Stomach (tissue), 9 donors: ENCODE results near the gene STMN1. TPM values are rescaled to one million over a fixed set of nuclear protein-coding genes. Genes with fewer than 3 reads are reported as not detected.
"Not testable (repeated sequence)": the region's sequence is repeated elsewhere in the genome, so short reads cannot be mapped to it uniquely, and the experiment has no call there.

Experiments used
- DNase-seq, 2 donors: peaks; one replicate each; pipeline versions ENCODE4 v3.0.0 to v3.0.0-alpha.2; 2013 to 2019
- H3K27ac ChIP-seq, 5 donors: fragments of 200-600 bp in 4 of 5; sonication (generic) in 4 of 5; one replicate each; pipeline ENCODE4 v1.5.1; 2013 to 2019; ENCODE audit warnings: mild to moderate bottlenecking in 1 of 5, moderate library complexity in 1 of 5
- H3K27me3 ChIP-seq, 3 donors: fragments of 200-600 bp; sonication (generic); one replicate each; pipeline ENCODE4 v1.5.1; 2017 to 2019; ENCODE audit warnings: mixed run types in 1 of 3
- H3K36me3 ChIP-seq, 4 donors: fragments of 200-600 bp; sonication (generic); 1 replicate in 3 of 4; 2 replicates in 1 of 4; pipeline ENCODE4 v1.5.1; 2016 to 2019
- H3K4me1 ChIP-seq, 4 donors: fragments of 200-600 bp; sonication (generic); one replicate each; pipeline ENCODE4 v1.5.1; 2016 to 2019
- H3K4me3 ChIP-seq, 4 donors: fragments of 200-600 bp; sonication (generic) in 3 of 4; one replicate each; pipeline ENCODE4 v1.5.1; 2016 to 2019; ENCODE audit warnings: mild to moderate bottlenecking in 1 of 4
- H3K9me3 ChIP-seq, 4 donors: fragments of 200-600 bp; sonication (generic); one replicate each; pipeline ENCODE4 v1.5.1; 2016 to 2019
- EP300 ChIP-seq: sonication (generic); formaldehyde crosslinking; IDR thresholded peaks from one replicate; pipeline ENCODE4 v1.6.1; 2017; ENCODE audit warnings: antibody characterized with exemption
- POLR2A ChIP-seq, 4 donors: fragments of 450-650 bp; IDR thresholded peaks; one replicate each; pipeline ENCODE4 v1.6.1; 2016; ENCODE audit warnings: antibody characterized with exemption in 4 of 4, control low read depth in 2 of 4, mild to moderate bottlenecking in 1 of 4, moderate library complexity in 1 of 4
- POLR2AphosphoS5 ChIP-seq, 3 donors: sonication (generic); formaldehyde crosslinking; IDR thresholded peaks; one replicate each; pipeline ENCODE4 v1.6.1; 2016; ENCODE audit warnings: antibody characterized with exemption in 3 of 3
- WGBS, 5 donors: extraction: QIAGEN DNeasy Blood & Tissue Kit in 3 of 5; methylation state at CpG; one replicate each; pipeline versions ENCODE4 v1.1.5 to v1.1.7; 2013 to 2018; 5-methylcytosine and 5-hydroxymethylcytosine counted together
- intact Hi-C: fragments of 100-400 bp; cut with DNase I; formaldehyde crosslinking; loops from one replicate; pipeline ENCODE4 v1.15.1; 2023; ENCODE audit warnings: low total_unique reads
- polyA plus RNA-seq, 3 donors: library from polyadenylated mRNA; stranded (reverse); fragments of 200-250 nt; gene quantifications; one replicate each; pipeline ENCODE4 v1.2.3, GENCODE V29; 2013
- total RNA-seq, 5 donors: library from RNA; depleted of rRNA; stranded (reverse); fragments of >200 nt; gene quantifications; one replicate each; pipeline versions ENCODE4 v1.1.0 to v1.2.3, GENCODE V29; 2014 to 2016
- TF ChIP-seq, protein P1 (sequence below), 7 experiments: fragments of 450-650 bp in 4 of 7; fragments of 200-600 bp in 3 of 7; sonication (generic) in 3 of 7; IDR thresholded peaks; one replicate each; pipeline ENCODE4 v1.5.1; 2016 to 2019; ENCODE audit warnings: antibody characterized with exemption in 7 of 7, control low read depth in 2 of 7, mild to moderate bottlenecking in 1 of 7
- donor health status: healthy with polysubstance abuse.
- donor health status: Bipolar disorder and iron deficiency.
- donor health status: healthy.

STMN1 gene
- total and polyA plus RNA-seq, 8 donors = 25.9 to 109 (median 73.2) TPM

GRCh38 chr1:25952841-25953401 lies 46.7 kb upstream of the STMN1 start:
- intact Hi-C loops = no loop called here
- Histone ChIP-seq H3K9me3 (peaks cover 0 to under 1% (median 0%) of the 10 kb centered on the region in 4 donors), H3K4me1 (peaks cover 0 to 10% (median 0%) of the 10 kb centered on the region in 4 donors), H3K27me3 (no peaks in the 10 kb centered on the region), H3K4me3 (no peak overlapping the region), H3K36me3 (peaks cover 0 to 9% (median 2%) of the 10 kb centered on the region in 4 donors), H3K27ac (no peak overlapping the region)
- 42 to 78% (median 67%) methylated on average over 4 of the region's 4 CpGs for WGBS, 5 donors
- DNase-seq = peak in 1 of 2 donors; percentile 91
- TF ChIP-seq EP300 (no peak), POLR2A (IDR thresholded peaks at IDR 0.05) (no peak)
- TF ChIP-seq, protein P1, sequence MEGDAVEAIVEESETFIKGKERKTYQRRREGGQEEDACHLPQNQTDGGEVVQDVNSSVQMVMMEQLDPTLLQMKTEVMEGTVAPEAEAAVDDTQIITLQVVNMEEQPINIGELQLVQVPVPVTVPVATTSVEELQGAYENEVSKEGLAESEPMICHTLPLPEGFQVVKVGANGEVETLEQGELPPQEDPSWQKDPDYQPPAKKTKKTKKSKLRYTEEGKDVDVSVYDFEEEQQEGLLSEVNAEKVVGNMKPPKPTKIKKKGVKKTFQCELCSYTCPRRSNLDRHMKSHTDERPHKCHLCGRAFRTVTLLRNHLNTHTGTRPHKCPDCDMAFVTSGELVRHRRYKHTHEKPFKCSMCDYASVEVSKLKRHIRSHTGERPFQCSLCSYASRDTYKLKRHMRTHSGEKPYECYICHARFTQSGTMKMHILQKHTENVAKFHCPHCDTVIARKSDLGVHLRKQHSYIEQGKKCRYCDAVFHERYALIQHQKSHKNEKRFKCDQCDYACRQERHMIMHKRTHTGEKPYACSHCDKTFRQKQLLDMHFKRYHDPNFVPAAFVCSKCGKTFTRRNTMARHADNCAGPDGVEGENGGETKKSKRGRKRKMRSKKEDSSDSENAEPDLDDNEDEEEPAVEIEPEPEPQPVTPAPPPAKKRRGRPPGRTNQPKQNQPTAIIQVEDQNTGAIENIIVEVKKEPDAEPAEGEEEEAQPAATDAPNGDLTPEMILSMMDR (IDR thresholded peaks at IDR 0.05) = no peak

DNA sequence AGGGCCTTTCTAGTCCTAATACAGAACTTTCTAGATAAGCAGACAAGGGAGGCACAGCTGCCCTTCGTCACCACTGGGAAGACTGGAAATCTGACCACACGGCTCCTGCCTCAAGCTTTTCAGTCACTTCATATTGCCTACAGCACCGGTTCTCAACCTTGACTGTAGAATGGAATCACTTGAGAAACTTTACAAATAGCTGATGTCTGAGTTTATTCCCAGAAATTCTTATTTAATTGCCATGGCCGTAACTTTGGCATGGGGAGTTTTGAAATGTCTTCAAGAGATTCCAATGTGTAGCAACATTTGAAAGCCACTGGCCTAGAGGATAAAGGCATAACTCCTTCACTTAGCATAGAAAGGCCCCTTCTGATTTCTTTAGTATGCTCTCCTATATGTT lies 42.4 kb upstream of the STMN1 start:
- WGBS, 5 donors = 78 to 83% (median 81%) methylated on average over 4 of the region's 4 CpGs
- intact Hi-C loops = no loop called here
- Histone ChIP-seq H3K9me3 (peaks cover 0 to 8% (median 7%) of the 10 kb centered on the region in 4 donors), H3K4me1 (peaks cover 0 to 10% (median 0%) of the 10 kb centered on the region in 4 donors), H3K4me3 (no peak overlapping the region), H3K27ac (no peak overlapping the region), H3K27me3 (no peaks in the 10 kb centered on the region), H3K36me3 (no peaks in the 10 kb centered on the region)
- TF ChIP-seq EP300 (no peak), POLR2AphosphoS5 (IDR thresholded peaks at IDR 0.05) (no peak), POLR2A (IDR thresholded peaks at IDR 0.05) (no peak)
- TF ChIP-seq, protein P1 (IDR thresholded peaks at IDR 0.05) = no peak
- DNase-seq = no peak

- no peak for DNase-seq
- Histone ChIP-seq H3K4me1 (no peaks in the 10 kb centered on the region), H3K27me3 (no peaks in the 10 kb centered on the region), H3K27ac (no peak overlapping the region), H3K36me3 (no peaks in the 10 kb centered on the region), H3K9me3 (peaks cover 0 to 16% (median 12%) of the 10 kb centered on the region in 4 donors), H3K4me3 (no peak overlapping the region)
- no peak for TF ChIP-seq EP300
- TF ChIP-seq POLR2AphosphoS5 (IDR thresholded peaks at IDR 0.05) = no peak
- TF ChIP-seq, protein P1 (IDR thresholded peaks at IDR 0.05) = no peak
- 72 to 83% (median 82%) methylated on average over 2 of the region's 2 CpGs for WGBS, 5 donors
- intact Hi-C loops = no loop called here
Measured at GRCh38 chr1:25947027-25947426, 40.8 kb upstream of the STMN1 start.

GRCh38 chr1:25945761-25946160 lies 39.5 kb upstream of the STMN1 start:
- no peak for DNase-seq
- 79 to 96% (median 87%) methylated on average over 5 of the region's 5 CpGs for WGBS, 5 donors

GRCh38 chr1:25944986-25945385 lies 38.8 kb upstream of the STMN1 start:
- WGBS, 5 donors = 47 to 60% (median 51%) methylated on average over 3 of the region's 3 CpGs
- Histone ChIP-seq H3K4me3 (no peak overlapping the region), H3K9me3 (peaks cover 0 to 16% (median 12%) of the 10 kb centered on the region in 4 donors), H3K27me3 (no peaks in the 10 kb centered on the region), H3K4me1 (no peaks in the 10 kb centered on the region), H3K27ac (no peak overlapping the region), H3K36me3 (no peaks in the 10 kb centered on the region)
- DNase-seq = peak in 1 of 2 donors; percentile 31
- intact Hi-C loops = no loop called here
- TF ChIP-seq POLR2AphosphoS5 (IDR thresholded peaks at IDR 0.05) (peak in 1 of 3 donors; percentile 38), EP300 (no peak)

More at GRCh38 chr1:25945761-25946160, 39.5 kb upstream of the STMN1 start:
- intact Hi-C loops = no loop called here
- Histone ChIP-seq H3K27ac (no peak overlapping the region), H3K4me1 (no peaks in the 10 kb centered on the region), H3K27me3 (no peaks in the 10 kb centered on the region), H3K36me3 (no peaks in the 10 kb centered on the region), H3K4me3 (no peak overlapping the region), H3K9me3 (peaks cover 0 to 16% (median 12%) of the 10 kb centered on the region in 4 donors)
- TF ChIP-seq POLR2AphosphoS5 (IDR thresholded peaks at IDR 0.05) = no peak

- H3K4me3 ChIP-seq, intact Hi-C loops, H3K27me3 ChIP-seq, DNase-seq, H3K4me1 ChIP-seq, H3K27ac ChIP-seq, H3K36me3 ChIP-seq: not testable (repeated sequence)
- peaks cover 0 to 16% (median 12%) of the 10 kb centered on the region in 4 donors for H3K9me3 ChIP-seq
- WGBS, 5 donors = 74 to 83% (median 78%) methylated on average over 5 of the region's 5 CpGs
Measured at GRCh38 chr1:25943511-25943910, 37.3 kb upstream of the STMN1 start.
